ENCODE data around the gene FNDC1.
A peak's percentile ranks its signal among the peaks of the same experiment; 100 is the strongest.

The FNDC1 gene

DNA sequence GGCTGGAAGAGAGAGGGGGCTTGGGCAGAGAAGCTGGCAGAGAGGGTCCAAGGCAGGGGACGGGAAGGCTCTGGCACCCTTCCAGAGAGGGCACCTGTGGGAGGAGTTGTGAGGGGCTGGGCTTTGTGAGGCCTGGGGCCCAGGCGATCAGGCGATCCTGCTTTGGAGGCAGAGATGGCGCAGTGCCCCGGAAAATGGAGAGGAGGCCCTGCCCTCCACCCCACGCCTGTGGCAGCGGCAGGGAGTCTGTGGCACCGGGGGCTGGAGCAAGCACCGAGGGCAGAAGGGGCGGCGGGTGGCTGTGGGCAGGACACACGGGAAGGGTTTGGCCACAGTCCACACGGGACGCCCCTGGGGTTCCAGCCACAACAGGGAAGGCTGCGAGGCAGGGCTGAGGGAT is 36.5 kb upstream of the FNDC1 start:
- Histone ChIP-seq H3K36me3 (no peaks in the 10 kb centered on the region), H3K4me1 (no peaks in the 10 kb centered on the region), H3K9me3 (no peaks in the 10 kb centered on the region), H3K27me3 (peaks cover 21% of the 10 kb centered on the region), H3K4me3 (ENCODE audit: low read depth, low read length) (no peak overlapping the region)
- TF ChIP-seq, protein P1, sequence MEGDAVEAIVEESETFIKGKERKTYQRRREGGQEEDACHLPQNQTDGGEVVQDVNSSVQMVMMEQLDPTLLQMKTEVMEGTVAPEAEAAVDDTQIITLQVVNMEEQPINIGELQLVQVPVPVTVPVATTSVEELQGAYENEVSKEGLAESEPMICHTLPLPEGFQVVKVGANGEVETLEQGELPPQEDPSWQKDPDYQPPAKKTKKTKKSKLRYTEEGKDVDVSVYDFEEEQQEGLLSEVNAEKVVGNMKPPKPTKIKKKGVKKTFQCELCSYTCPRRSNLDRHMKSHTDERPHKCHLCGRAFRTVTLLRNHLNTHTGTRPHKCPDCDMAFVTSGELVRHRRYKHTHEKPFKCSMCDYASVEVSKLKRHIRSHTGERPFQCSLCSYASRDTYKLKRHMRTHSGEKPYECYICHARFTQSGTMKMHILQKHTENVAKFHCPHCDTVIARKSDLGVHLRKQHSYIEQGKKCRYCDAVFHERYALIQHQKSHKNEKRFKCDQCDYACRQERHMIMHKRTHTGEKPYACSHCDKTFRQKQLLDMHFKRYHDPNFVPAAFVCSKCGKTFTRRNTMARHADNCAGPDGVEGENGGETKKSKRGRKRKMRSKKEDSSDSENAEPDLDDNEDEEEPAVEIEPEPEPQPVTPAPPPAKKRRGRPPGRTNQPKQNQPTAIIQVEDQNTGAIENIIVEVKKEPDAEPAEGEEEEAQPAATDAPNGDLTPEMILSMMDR (IDR thresholded peaks at IDR 0.05; ENCODE audit: low read depth, low read length) = no peak
- no peak for DNase-seq

DNA sequence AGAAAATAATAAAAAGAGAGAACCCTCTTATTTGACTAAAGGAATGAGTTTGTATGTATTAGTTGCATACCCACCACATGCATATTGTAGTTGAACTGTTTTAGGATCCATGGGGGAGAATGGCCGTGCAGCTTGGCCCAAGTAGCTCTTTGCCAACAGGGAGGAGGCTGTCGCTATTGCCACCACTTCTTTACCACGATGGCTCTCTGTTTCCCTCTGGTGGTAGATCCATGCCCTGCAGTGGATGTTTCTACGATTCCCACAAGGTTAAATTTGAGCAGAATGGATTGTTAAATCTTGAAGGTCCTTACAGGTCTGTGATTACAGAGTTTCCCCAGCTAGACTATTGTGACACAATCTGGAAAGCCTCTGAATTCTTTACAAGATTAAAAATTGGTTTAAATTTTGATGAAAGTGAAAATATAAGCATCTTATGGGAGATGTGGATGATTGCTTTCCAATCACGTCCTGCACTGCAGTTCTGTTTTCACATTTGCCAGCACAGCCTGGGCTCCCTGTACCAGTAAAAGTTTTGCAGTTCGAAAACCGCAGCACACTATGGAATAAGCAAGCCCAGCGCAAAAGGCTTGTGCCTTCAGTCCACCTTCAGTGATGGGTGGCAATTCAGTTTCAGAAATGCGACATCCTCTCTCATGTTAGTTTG is 34.4 kb upstream of the FNDC1 start:
- Histone ChIP-seq H3K27me3 (peaks cover 40% of the 10 kb centered on the region), H3K4me1 (no peaks in the 10 kb centered on the region), H3K4me3 (ENCODE audit: low read depth, low read length) (no peak overlapping the region), H3K36me3 (no peaks in the 10 kb centered on the region), H3K9me3 (no peaks in the 10 kb centered on the region)
- TF ChIP-seq, protein P1 (IDR thresholded peaks at IDR 0.05; ENCODE audit: low read depth, low read length) = peak; percentile 98
- DNase-seq = peak; percentile 67

DNA sequence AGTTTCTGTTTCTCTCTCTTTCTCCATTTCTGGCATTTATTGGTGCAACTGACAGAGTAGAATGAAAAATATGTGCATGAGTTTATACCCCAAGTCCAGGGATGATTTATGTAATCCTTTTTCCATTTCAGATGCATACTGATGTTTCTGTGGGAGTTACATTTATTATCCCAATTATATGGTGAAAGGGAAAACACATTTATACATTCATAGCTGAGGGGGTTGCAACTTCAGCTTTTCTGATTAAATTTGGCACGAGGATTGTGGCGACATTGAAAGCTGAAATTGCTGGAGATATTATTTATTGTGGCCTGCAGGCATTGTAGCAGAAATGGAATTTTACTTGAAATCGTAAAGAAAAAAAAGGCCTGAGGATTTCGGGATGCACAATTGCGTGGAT is 31.5 kb upstream of the FNDC1 start:
- no peaks in the 10 kb centered on the region for H3K9me3 ChIP-seq

DNA sequence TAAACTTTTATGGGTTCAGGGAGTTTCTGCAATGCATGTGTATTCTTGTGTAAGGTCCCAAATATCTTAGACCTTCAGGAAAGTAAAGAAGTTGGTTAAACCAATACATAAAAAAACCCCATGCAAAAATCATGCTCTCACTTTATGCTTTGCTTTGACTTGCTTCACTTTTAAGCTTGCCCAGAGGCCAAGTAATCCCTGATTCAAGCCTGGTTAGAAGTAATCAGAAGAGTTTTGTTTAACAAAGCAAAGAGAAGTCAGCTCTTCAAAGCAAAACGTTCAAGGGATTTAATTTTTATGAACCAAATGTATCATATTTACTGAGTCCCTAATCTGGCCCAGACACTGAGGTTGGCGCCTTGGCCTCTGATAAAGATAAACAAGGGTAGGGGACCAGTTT is 26.7 kb upstream of the FNDC1 start:
- TF ChIP-seq, protein P1 (IDR thresholded peaks at IDR 0.05; ENCODE audit: low read depth, low read length) = no peak
- no peaks in the 10 kb centered on the region for H3K9me3 ChIP-seq
- H3K27me3 ChIP-seq = peaks cover 40% of the 10 kb centered on the region
- DNase-seq = no peak
- H3K4me3 ChIP-seq (ENCODE audit: low read depth, low read length) = no peak overlapping the region
- H3K4me1 ChIP-seq = no peaks in the 10 kb centered on the region
- no peaks in the 10 kb centered on the region for H3K36me3 ChIP-seq

More for the DNA sequence above, 31.5 kb upstream of the FNDC1 start:
- no peak for DNase-seq
- no peak overlapping the region for H3K4me3 ChIP-seq (ENCODE audit: low read depth, low read length)
- peaks cover 40% of the 10 kb centered on the region for H3K27me3 ChIP-seq
- H3K4me1 ChIP-seq = no peaks in the 10 kb centered on the region
- TF ChIP-seq, protein P1 (IDR thresholded peaks at IDR 0.05; ENCODE audit: low read depth, low read length) = no peak
- H3K36me3 ChIP-seq = no peaks in the 10 kb centered on the region

DNA sequence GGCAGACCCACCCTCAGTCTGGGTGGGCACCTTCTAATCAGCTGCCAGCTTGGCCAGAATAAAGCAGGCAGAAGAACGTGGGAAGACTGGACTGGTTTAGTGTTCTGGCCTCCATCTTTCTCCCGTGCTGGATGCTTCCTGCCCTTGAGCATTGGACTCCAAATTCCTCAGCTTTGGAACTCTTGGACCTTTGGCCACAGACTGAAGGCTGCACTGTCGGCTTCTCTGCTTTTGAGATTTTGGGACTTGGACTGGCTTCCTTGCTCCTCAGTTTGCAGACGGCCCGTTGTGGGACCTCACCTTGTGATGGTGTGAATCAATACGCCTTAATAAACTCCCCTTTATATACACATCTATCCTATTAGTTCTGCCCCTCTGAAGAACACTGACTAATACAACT is 20.6 kb upstream of the FNDC1 start:
- peaks cover 37% of the 10 kb centered on the region for H3K27me3 ChIP-seq
- TF ChIP-seq, protein P1 (IDR thresholded peaks at IDR 0.05; ENCODE audit: low read depth, low read length) = no peak
- no peak for DNase-seq
- no peaks in the 10 kb centered on the region for H3K4me1 ChIP-seq
- H3K9me3 ChIP-seq = no peaks in the 10 kb centered on the region
- no peaks in the 10 kb centered on the region for H3K36me3 ChIP-seq
- no peak overlapping the region for H3K4me3 ChIP-seq (ENCODE audit: low read depth, low read length)

DNA sequence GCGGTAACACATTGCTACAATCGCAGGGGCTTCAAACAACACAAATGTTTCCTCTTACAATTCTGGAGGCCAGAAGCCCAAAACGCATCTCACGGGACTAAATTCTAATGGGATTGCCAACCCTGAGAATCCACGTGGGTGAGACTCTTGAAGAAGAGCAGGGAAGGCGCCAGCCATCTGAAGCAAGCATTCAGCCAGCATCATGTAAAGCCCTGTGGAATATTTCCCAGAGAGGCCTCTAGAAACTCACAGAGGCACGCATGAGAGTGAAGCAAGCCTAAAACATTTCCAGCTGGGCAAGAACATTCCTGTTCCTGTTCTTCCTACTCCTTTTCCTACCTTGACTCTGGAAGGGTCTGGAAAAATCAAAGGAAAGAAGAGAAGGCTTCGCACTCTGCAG is 19.6 kb upstream of the FNDC1 start:
- Histone ChIP-seq H3K4me1 (no peaks in the 10 kb centered on the region), H3K36me3 (no peaks in the 10 kb centered on the region), H3K9me3 (no peaks in the 10 kb centered on the region), H3K27me3 (peaks cover 37% of the 10 kb centered on the region), H3K4me3 (ENCODE audit: low read depth, low read length) (no peak overlapping the region)
- TF ChIP-seq, protein P1 (IDR thresholded peaks at IDR 0.05; ENCODE audit: low read depth, low read length) = no peak
- no peak for DNase-seq

Measured in BE2C (cell line).